ENCODE results near the gene MYH16.
"Not testable (repeated sequence)": the region's sequence is repeated elsewhere in the genome, so short reads cannot be mapped to it uniquely, and the experiment has no call there.

MYH16 gene

GRCh38 chr7:99309111-99309510, 36.5 kb downstream of the MYH16 start:
- no peak for DNase-seq

DNA sequence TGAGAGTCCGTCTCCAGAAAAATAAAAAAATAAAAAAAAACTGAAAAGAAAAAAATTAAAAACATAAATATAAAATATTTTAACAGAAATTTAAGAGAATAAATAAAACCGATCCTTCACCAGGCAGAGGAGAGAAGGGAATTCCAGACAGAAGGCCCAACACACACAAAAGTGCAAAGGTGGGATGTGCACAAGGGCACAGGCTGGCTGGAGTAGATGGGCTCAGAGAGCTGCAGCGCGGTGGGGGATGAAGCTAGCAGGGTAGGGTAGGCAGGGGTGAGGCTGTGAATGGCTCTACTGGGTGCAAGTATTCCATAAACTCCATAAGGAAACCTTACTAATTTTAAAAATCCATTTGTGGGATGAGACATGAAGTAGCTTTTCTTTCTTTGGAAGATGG, 37.4 kb downstream of the MYH16 start:
- DNase-seq: no peak

DNA sequence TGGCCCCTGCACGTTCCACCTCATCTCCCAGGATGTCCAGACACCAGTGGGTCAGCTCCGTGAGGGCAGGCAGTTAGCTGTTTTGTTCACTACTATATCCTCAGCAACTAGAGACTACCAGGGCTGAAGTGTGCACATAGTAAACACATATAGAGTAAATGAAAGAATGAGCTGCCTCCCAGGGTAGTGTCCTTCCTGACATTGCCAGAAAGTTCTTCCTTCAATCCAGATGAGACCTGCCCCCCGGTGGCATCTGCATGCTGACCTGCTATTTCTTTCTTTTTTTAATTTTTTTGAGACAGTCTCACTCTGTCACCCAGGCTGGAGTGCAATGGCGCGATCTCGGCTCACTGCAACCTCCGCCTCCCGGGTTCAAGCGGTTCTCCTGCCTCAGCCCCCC, 39.1 kb downstream of the MYH16 start:
- DNase-seq: no peak

- DNase-seq: peak; percentile 11
These were observed 39.9 kb downstream of the MYH16 start for GRCh38 chr7:99312316-99313203.

DNA sequence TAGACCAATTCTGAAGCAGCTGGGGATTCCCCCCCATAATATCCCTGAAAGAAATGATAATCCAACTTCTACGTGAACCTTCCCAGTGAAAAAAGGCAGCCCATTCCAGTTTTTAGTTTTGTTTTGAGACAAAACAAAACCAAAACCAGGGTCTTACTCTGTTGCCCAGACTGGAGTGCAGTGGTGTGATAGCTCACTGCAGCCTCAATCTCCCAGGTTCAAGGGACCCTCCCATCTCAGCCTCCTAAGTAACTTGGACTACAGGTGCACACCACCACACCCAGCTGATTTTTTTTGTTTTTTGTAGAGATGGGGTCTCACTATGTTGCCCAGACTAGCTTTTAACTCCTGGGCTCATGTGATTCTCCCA, 40.5 kb downstream of the MYH16 start:
- no peak for DNase-seq

DNA sequence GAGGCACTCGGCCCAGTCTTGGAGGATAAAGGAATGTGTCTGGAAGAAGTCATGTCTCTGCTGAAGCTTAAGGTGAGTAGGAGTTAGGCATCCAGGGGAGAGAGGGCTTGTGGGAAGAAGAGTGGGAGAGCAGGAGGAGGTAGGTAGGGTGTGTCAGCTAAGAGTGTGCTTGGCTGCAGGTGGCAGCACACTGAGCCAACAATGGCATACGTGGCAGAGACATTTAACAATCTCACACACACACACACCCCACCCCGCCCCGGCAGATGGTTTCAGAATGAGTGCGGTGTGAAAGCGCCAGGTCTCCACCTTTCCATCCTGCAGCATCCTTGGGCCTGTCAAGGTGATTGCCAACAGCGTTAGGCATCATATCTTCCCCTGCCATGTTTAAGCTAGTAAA, 41.9 kb downstream of the MYH16 start:
- no peak for DNase-seq

DNA sequence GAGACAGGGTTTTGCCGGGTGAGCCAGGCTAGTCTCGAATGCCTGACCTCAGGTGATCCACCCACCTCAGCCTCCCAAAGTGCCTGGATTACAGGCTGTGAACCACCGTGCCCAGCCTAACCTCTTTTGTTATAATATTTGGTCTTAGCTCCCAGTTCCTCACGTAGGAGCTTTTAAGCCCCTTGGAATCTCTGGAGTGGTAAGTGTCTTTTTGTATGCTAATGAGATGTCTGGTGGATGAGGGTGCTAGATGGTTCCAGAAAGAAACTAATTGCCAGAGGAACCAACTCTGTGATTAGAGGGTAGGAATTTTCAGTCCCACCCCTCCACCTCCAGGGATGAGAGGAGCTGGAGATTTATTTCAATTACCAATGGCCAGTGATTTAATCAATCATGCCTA, 47.7 kb downstream of the MYH16 start:
- no peak for DNase-seq

- DNase-seq: not testable (repeated sequence)
These were observed 50.0 kb downstream of the MYH16 start for GRCh38 chr7:99322659-99323058.

DNA sequence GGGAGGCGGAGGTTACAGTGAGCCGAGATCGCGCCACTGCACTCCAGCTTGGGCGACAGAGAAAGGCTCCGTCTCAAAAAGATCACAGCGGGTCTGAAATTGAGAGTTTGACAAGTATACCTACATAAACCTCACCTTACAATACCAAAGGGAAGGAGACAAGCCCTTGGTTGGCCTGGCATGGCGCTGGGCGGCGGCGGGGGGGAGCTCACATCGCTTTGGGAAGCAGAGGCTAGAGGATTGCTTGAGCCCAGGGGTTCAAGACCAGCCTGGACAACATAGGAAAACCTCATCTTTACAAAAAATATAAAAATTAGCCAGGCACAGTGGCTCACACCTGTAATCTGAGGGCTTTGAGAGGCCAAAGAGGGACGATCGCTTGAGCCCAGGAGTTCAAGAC, 51.9 kb downstream of the MYH16 start:
- DNase-seq: no peak

DNA sequence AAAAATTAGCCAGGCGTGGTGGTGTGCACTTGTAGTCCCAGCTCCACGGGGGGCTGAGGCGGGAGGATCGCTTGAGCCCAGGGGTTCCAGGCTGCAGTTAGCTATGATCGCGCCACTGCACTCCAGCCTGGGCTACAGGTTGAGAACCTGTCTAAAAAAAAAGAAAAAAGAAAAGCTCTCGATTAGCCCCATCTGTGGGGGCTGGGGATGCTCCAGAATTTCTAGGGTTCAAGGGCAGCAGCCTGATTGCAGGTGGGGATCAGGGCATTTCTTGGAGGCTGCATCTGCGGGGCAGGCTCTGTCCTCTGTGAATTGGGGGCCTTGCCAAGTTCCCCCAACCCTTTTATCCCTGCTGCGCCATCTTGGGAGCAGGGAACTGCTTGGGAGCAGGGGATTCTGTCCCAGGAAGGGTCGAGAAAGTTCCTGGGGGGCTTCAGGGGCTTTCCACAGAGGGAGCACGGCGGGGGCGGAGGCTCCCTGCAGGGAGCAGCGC, 52.4 kb downstream of the MYH16 start:
- DNase-seq: no peak

- peak; percentile 91 for DNase-seq
These were observed 53.2 kb downstream of the MYH16 start, which contains the start of gene ARPC1A for GRCh38 chr7:99325592-99326407. ARPC1A (plus strand) TSS chr7:99325898; CDS start chr7:99333354, 7,456 bp downstream.

GRCh38 chr7:99326408-99326782, 53.8 kb downstream of the MYH16 start:
- no peak for DNase-seq

DNA sequence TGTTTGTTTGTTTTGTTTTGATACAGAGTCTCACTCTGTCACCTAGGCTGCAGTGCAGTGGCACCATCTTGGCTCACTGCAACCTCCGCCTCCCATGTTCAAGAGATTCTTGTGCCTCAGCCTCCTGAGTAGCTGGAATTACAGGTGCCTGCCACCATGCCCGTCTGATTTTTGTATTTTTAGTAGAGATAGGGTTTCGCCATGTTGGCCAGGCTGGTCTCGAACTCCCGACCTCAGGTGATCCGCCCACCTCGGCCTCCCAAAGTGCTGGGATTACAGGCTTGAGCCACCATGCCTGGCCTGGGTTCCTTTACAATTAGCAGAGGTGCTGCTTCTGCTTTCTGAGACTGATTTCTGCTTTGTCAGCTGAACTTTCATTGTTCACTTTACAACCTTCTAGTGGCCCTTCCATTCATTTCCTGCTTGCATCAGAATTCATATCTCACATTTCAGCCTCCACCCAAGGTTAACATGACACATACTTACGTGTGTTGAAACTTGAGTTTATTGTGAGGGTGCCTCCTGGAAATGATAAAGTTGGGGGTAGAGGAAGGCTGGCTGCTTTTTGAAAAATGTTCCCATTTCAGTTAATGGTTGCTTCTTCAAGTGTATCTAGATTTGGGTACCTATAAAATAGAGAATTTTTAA, 57.8 kb downstream of the MYH16 start:
- peak; percentile 86 for DNase-seq

DNA sequence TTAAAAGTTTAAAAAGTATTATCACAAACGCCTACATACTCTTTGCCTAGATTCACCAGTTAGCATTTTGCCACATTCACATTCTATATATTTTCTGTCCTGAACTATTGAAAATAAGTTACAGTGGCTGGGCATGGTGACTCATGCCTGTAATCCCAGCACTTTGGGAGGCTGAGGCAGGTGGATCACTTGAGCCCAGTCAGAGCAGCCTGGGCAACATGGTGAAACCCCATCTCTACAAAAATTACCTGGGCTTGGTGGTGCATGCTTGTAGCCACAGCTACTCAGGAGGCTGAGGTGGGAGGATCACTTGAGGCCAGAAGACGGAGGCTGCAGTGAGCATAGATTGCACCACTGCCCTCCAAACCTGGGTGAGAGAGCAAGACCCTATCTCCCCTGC, 58.4 kb downstream of the MYH16 start:
- DNase-seq: no peak

DNA sequence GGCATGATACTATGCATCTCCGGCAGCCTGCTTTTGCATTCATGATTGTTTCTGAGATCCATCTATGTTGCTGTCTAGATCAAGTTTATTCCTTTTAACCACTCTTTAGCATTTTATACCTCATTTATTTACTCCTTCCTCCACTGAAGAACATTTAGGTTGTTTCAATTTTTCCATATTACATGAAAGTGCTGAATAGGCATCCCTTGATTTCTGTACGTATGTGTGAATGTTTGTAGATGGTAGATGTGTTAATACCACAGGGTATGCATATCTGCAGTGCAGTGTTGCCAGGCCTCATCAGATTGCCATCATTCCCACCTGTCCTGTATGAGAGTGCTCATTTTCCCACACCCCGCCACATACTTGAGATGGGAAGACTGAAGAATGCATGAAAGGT, 67.0 kb downstream of the MYH16 start:
- no peak for DNase-seq

DNA sequence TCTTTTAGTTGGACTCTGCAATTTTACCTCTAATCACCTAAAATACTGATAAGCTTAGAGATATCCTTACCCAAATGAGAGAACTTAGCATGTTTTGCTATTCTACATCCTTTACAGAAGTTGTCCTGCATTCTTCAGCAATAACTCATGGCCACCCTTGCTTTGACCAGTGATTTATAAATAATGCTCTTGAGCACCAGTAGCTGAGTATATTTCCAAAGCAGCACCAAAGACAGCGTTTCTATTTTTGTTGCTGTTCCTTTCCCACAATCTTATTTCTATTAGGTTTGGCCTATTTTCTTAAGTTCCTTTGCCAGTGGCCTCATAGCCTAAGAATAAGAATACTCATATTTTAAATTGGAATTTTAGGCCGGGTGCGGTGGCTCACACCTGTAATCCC, 68.0 kb downstream of the MYH16 start:
- DNase-seq: peak; percentile 2

- no peak for DNase-seq
These were observed 71.5 kb downstream of the MYH16 start for GRCh38 chr7:99344061-99344647.

DNA sequence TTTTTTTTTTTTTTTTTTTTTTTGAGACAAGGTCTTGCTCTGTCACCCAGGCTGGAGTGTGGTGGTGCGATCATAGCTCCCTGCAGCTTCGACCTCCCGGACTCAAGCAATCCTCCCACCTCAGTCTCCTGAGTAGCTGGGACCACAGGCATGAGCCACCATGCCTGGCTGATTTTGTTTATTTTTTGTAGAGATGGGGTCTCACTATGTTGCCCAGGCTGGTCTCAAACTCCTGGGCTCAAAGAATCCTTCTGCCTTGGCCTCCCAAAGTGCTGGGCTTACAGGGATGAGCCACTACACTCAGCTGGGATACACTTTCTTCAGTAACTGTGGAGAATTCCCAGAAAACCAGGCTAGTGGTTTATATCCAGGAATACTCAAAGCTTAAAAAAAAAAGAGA, 78.0 kb downstream of the MYH16 start:
- not testable (repeated sequence) for DNase-seq

DNA sequence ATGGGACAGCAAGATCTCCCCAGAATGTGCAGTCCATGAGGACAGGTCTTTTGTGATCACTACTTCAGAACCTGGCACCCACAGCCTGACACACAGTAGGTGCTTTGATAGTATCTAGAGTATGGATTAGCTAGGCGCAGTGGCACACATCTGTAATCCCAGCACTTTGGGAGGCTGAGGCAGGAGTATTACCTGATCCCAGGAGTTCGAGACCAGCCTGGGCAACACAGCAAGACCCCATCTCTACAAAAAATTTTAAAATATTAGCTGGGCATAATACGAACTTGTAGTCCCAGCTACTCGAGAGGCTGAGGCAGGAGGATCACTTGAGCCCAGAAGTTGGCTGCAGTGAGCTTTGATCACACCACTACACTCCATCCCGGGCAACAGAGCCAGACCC, 79.6 kb downstream of the MYH16 start:
- DNase-seq: no peak

DNA sequence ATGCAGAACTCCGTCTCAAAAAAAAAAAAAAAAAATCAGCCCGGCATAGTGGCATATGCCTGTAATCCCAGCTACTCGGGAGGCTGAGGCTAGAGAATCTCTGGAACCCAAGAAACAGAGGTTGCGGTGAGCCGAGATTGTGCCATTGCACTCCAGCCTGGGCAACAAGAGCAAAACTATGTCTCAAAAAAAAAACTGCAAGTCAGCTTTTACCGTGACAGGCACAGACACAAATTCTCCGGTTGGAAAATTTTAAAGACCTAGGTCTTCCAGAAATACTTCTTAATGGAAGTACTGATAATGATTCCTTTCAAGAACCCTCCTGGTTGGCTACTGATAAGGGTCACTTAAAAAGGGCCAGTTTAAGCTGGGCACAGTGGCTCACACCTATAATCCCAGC, 82.5 kb downstream of the MYH16 start:
- no peak for DNase-seq

GRCh38 chr7:99357701-99358490, 85.3 kb downstream of the MYH16 start:
- DNase-seq: no peak

DNA sequence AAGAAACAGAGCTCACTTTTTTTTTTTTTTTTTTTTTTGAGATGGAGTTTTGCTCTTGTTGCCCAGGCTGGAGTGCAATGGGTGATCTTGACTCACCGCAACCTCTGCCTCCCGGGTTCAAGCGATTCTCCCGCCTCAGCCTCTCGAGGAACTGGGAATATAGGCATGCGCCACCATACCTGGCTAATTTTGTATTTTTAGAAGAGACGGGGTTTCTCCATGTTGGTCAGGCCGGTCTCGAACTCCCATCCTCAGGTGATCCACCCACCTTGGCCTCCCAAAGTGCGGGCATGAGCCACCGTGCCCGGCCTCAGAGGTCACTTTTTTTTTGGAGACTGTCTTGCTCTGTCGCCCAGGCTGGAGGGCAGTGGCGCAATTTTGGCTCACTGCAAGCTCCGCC, 85.9 kb downstream of the MYH16 start:
- not testable (repeated sequence) for DNase-seq

Measured in HCEC 1CT (cell line).